Measurements from ENCODE around the gene SDHAF1. TPM values are rescaled to one million over a fixed set of nuclear protein-coding genes. Genes with fewer than 3 reads are reported as not detected.

SDHAF1 gene
- total RNA-seq, 2 donors from 2014 or later = 12.9 to 14.1 TPM

- Histone ChIP-seq H3K27me3 (ENCODE audit: control insufficient read depth, insufficient read depth, low read length, poor library complexity, severe bottlenecking) (no peaks in the 10 kb centered on the region), H3K4me1 (ENCODE audit: control insufficient read depth, insufficient read depth, low read length) (no peaks in the 10 kb centered on the region), H3K4me3 (ENCODE audit: low read length) (peak within 1 kb of the TSS; percentile 97), H3K9ac (ENCODE audit: extremely low read depth, low read length, poor library complexity, severe bottlenecking) (peak within 1 kb of the TSS; percentile 69), H3K9me3 (ENCODE audit: control insufficient read depth, low read length) (no peaks in the 10 kb centered on the region), H3K27ac (ENCODE audit: low read depth, low read length) (no peak within 1 kb of the TSS), H3K36me3 (ENCODE audit: control insufficient read depth, insufficient read depth, low read length) (no peaks in the 10 kb centered on the region)
- Mint-ChIP-seq H3K36me3 (ENCODE audit: low read depth) (peaks cover 10% of the 10 kb centered on the region), H3K27ac (peak within 1 kb of the TSS; percentile 96), H3K27me3 (ENCODE audit: insufficient read depth) (peaks cover 4% of the 10 kb centered on the region), H3K4me1 (peaks cover 22% of the 10 kb centered on the region), H3K4me3 (peak within 1 kb of the TSS; percentile 96), H3K9me3 (no peaks in the 10 kb centered on the region)
- peak; percentile 99 for DNase-seq
- WGBS, 2 experiments (ENCODE audit: insufficient coverage in 1 of 2, insufficient read length in 1 of 2) = 0 to 1% methylated on average over 17 to 42 of the region's 42 CpGs
- TF ChIP-seq CTCF (conservative IDR thresholded peaks at IDR 0.05) = peak; percentile 40
Observed at GRCh38 chr19:36014012-36014924, 19.3 kb downstream of the SDHAF1 start, which contains the start of gene ALKBH6. TSS of gene ALKBH6 (minus strand) at chr19:36014213. CDS start at chr19:36013397, 816 bp downstream.

- Mint-ChIP-seq H3K4me3 (no peak overlapping the region), H3K4me1 (peaks cover 8% of the 10 kb centered on the region), H3K27ac (no peak overlapping the region), H3K36me3 (ENCODE audit: low read depth) (peaks cover 22% of the 10 kb centered on the region), H3K9me3 (no peaks in the 10 kb centered on the region), H3K27me3 (ENCODE audit: insufficient read depth) (no peaks in the 10 kb centered on the region)
- Histone ChIP-seq H3K9ac (ENCODE audit: extremely low read depth, low read length, poor library complexity, severe bottlenecking) (no peak overlapping the region), H3K4me1 (ENCODE audit: control insufficient read depth, insufficient read depth, low read length) (no peaks in the 10 kb centered on the region), H3K36me3 (ENCODE audit: control insufficient read depth, insufficient read depth, low read length) (no peaks in the 10 kb centered on the region), H3K4me3 (ENCODE audit: low read length) (no peak overlapping the region), H3K27ac (ENCODE audit: low read depth, low read length) (no peak overlapping the region), H3K27me3 (ENCODE audit: control insufficient read depth, insufficient read depth, low read length, poor library complexity, severe bottlenecking) (no peaks in the 10 kb centered on the region), H3K9me3 (ENCODE audit: control insufficient read depth, low read length) (no peaks in the 10 kb centered on the region)
- DNase-seq = no peak
- WGBS, 2 experiments (ENCODE audit: insufficient coverage in 1 of 2, insufficient read length in 1 of 2) = 95 to 97% methylated on average over 12 to 22 of the region's 22 CpGs
- no peak for TF ChIP-seq CTCF (conservative IDR thresholded peaks at IDR 0.05)
Observed at GRCh38 chr19:36019061-36019670, 24.2 kb downstream of the SDHAF1 start.

DNA sequence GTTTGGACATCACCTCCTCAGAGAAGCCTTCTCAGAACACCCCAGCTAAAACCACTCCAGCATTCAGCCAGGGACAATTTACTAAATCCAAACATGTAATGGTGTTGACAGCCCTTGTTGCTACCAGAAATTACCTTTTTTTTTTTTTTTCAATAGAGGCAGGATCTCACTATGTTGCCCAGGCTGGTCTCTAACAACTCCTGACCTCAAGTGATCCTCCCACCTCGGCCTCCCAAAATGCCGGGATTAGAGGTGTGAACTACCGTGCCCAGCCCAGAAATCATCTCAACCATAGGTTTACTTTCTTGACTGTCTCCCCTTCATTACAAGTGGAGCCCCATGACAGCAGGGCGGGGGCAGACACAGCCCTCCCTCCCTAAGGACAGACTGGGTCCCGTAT is 28.4 kb downstream of the SDHAF1 start:
- Mint-ChIP-seq H3K27me3 (ENCODE audit: insufficient read depth) (no peaks in the 10 kb centered on the region), H3K4me3 (no peak overlapping the region), H3K4me1 (no peaks in the 10 kb centered on the region), H3K9me3 (no peaks in the 10 kb centered on the region), H3K36me3 (ENCODE audit: low read depth) (peaks cover 26% of the 10 kb centered on the region), H3K27ac (no peak overlapping the region)
- TF ChIP-seq CTCF (conservative IDR thresholded peaks at IDR 0.05) = no peak
- H3K9ac ChIP-seq (ENCODE audit: extremely low read depth, low read length, poor library complexity, severe bottlenecking) = no peak overlapping the region
- H3K27ac ChIP-seq (ENCODE audit: low read depth, low read length) = no peak overlapping the region
- H3K36me3 ChIP-seq (ENCODE audit: control insufficient read depth, insufficient read depth, low read length) = no peaks in the 10 kb centered on the region
- H3K27me3 ChIP-seq (ENCODE audit: control insufficient read depth, insufficient read depth, low read length, poor library complexity, severe bottlenecking) = no peaks in the 10 kb centered on the region
- no peak overlapping the region for H3K4me3 ChIP-seq (ENCODE audit: low read length)
- no peaks in the 10 kb centered on the region for H3K4me1 ChIP-seq (ENCODE audit: control insufficient read depth, insufficient read depth, low read length)
- no peak for DNase-seq
- 89 to 93% methylated on average over 4 to 5 of the region's 5 CpGs for WGBS, 2 experiments (ENCODE audit: insufficient coverage in 1 of 2, insufficient read length in 1 of 2)
- H3K9me3 ChIP-seq (ENCODE audit: control insufficient read depth, low read length) = no peaks in the 10 kb centered on the region

Data from endodermal cell (in vitro differentiated cells).